HepG2 (cell line): Measurements from ENCODE around the gene GRM5. TPM values are rescaled to one million over a fixed set of nuclear protein-coding genes. Genes with fewer than 3 reads are reported as not detected.

ENCODE experiments used
- ATAC-seq: fragments of 200-7000 bp; cut with Tn5 transposase; 3 replicates; pipeline ENCODE4 v1.9.1; 2020; ENCODE audit warnings: mild to moderate bottlenecking, moderate library complexity
- BruUV-seq: library from RNA; stranded (reverse); fragments of 400-500 nt; replicated peaks from 2 replicates; lab custom pipeline; 2021; lab: Mats Ljungman, UMichigan
- CTCF ChIA-PET: fragments of 300-600 bp; formaldehyde crosslinking; extraction: SDS; loops from one replicate; lab custom pipeline; 2021; ENCODE audit warnings: low total read pairs, inconsistent platforms, low intra/inter-chr PET ratio; lab: Yijun Ruan, JAX
- POLR2A ChIA-PET: fragments of 350-600 bp; sonication (Branson Sonifier 250); formaldehyde crosslinking; loops from one replicate; lab custom pipeline; 2020; ENCODE audit warnings: antibody characterized with exemption, inconsistent platforms; lab: Yijun Ruan, JAX
- DNase-seq: peaks from one replicate; pipeline ENCODE4 v3.0.0-alpha.2; 2015; ENCODE audit warnings: low spot score
- FAIRE-seq: peaks from 3 replicates; lab custom pipeline; 2011; peaks lifted over from hg19 to GRCh38; lab: Jason Lieb, UNC
- H2AFZ ChIP-seq: one replicate; pipeline ENCODE4 v1.6.1; 2011; ENCODE audit warnings: low read length, inconsistent platforms
- H3K27ac ChIP-seq: fragments of 300-600 bp; 3 replicates; pipeline ENCODE4 v1.8.0; 2011; ENCODE audit warnings: mixed run types, mild to moderate bottlenecking, mixed read lengths, low read length, inconsistent platforms; ENCODE audit not compliant: insufficient read depth; ENCODE audit errors: extremely low read length
- H3K27me3 ChIP-seq, 2 experiments: fragments of 200-600 bp in 1 of 2; 2 replicates in 1 of 2; 3 replicates in 1 of 2; pipeline versions ENCODE4 v1.6.0 to v1.8.0; 2011; ENCODE audit warnings: low read length in 2 of 2, mild to moderate bottlenecking in 2 of 2, moderate library complexity in 2 of 2, inconsistent platforms in 1 of 2; ENCODE audit not compliant: insufficient read depth in 2 of 2, control insufficient read depth in 1 of 2
- H3K36me3 ChIP-seq, 2 experiments: fragments of 200-600 bp in 1 of 2; replicated peaks in 1 of 2; 2 replicates in 1 of 2; 3 replicates in 1 of 2; pipeline versions ENCODE4 v1.5.1 to v1.8.0; 2011; ENCODE audit warnings: low read length in 2 of 2, inconsistent platforms in 1 of 2; ENCODE audit not compliant: insufficient read depth in 2 of 2, control insufficient read depth in 1 of 2
- H3K4me1 ChIP-seq: 2 replicates; pipeline ENCODE4 v1.5.1; 2012; ENCODE audit warnings: low read length, inconsistent platforms; ENCODE audit not compliant: insufficient read depth
- H3K4me2 ChIP-seq: 2 replicates; pipeline ENCODE4 v1.6.0; 2011; ENCODE audit warnings: low read depth, low read length, inconsistent platforms
- H3K4me3 ChIP-seq, 3 experiments: fragments of 200-600 bp in 1 of 3; sonication (generic), shearing (Covaris generic) in 1 of 3; replicated peaks in 1 of 3; 2 replicates each; pipeline ENCODE4 v1.5.1; 2011 to 2016; ENCODE audit warnings: low read length in 3 of 3, inconsistent platforms in 2 of 3, low read depth in 2 of 3, mild to moderate bottlenecking in 2 of 3, control low read depth in 1 of 3, mixed read lengths in 1 of 3; ENCODE audit not compliant: insufficient read depth in 1 of 3
- H3K79me2 ChIP-seq: one replicate; pipeline ENCODE4 v1.6.1; 2011; ENCODE audit warnings: low read length, inconsistent platforms; ENCODE audit not compliant: insufficient read depth
- H3K9ac ChIP-seq: 2 replicates; pipeline ENCODE4 v1.6.0; 2011; ENCODE audit warnings: mild to moderate bottlenecking, low read depth, low read length, inconsistent platforms; ENCODE audit not compliant: insufficient read depth
- H3K9me3 ChIP-seq: 2 replicates; pipeline ENCODE4 v1.5.1; 2012; ENCODE audit warnings: mild to moderate bottlenecking, low read length
- H4K20me1 ChIP-seq: 2 replicates; pipeline ENCODE4 v1.6.0; 2011; ENCODE audit warnings: inconsistent platforms, mild to moderate bottlenecking, low read length, moderate library complexity; ENCODE audit not compliant: insufficient read depth
- ATF7 ChIP-seq, 2 experiments: fragments of 450-650 bp in 1 of 2; sonication (generic) in 1 of 2; formaldehyde crosslinking in 1 of 2; IDR thresholded peaks; 2 replicates each; pipeline versions ENCODE4 v1.4.0 to v1.6.1; 2016 to 2020; ENCODE audit warnings: antibody characterized with exemption in 1 of 2, mild to moderate bottlenecking in 1 of 2, missing genetic modification reagents in 1 of 2
- BRD4 ChIP-seq: sonication (generic); formaldehyde crosslinking; IDR thresholded peaks from 2 replicates; pipeline ENCODE4 v1.4.0; 2020; ENCODE audit warnings: missing genetic modification reagents
- CEBPB ChIP-seq: IDR thresholded peaks from 2 replicates; pipeline ENCODE4 v1.6.1; 2011; ENCODE audit warnings: low read depth, low read length, improper control_type of control experiment, borderline replicate concordance
- HNF4G ChIP-seq, 2 experiments: sonication (generic) in 1 of 2; formaldehyde crosslinking in 1 of 2; IDR thresholded peaks; 2 replicates each; pipeline versions ENCODE4 v1.4.0 to v1.6.1; 2011 to 2020; ENCODE audit warnings: borderline replicate concordance in 2 of 2, low read depth in 2 of 2, mild to moderate bottlenecking in 2 of 2, low read length in 1 of 2, missing genetic modification reagents in 1 of 2, moderate library complexity in 1 of 2
- KDM4B ChIP-seq: sonication (generic); formaldehyde crosslinking; IDR thresholded peaks from 2 replicates; pipeline ENCODE4 v1.4.0; 2020; ENCODE audit warnings: missing genetic modification reagents
- MTA3 ChIP-seq: sonication (generic); formaldehyde crosslinking; IDR thresholded peaks from 2 replicates; pipeline ENCODE4 v1.4.0; 2020; ENCODE audit warnings: missing genetic modification reagents
- ZNF232 ChIP-seq: sonication (generic); formaldehyde crosslinking; IDR thresholded peaks from 2 replicates; pipeline ENCODE4 v1.4.0; 2020; ENCODE audit warnings: missing genetic modification reagents, borderline replicate concordance
- ZNF546 ChIP-seq: sonication (generic); formaldehyde crosslinking; conservative IDR thresholded peaks from 2 replicates; pipeline ENCODE4 v1.8.1; 2023; ENCODE audit warnings: mild to moderate bottlenecking, missing genetic modification reagents
- ZNF598 ChIP-seq: sonication (generic); formaldehyde crosslinking; IDR thresholded peaks from 2 replicates; pipeline ENCODE4 v1.5.1; 2020; ENCODE audit warnings: mild to moderate bottlenecking, missing genetic modification reagents, borderline replicate concordance
- ZNF605 ChIP-seq: sonication (generic); formaldehyde crosslinking; IDR thresholded peaks from 2 replicates; pipeline ENCODE4 v1.8.0; 2022; ENCODE audit warnings: mild to moderate bottlenecking, missing genetic modification reagents
- ZNF883 ChIP-seq: sonication (generic); formaldehyde crosslinking; IDR thresholded peaks from 2 replicates; pipeline ENCODE4 v1.5.1; 2020; ENCODE audit warnings: mild to moderate bottlenecking, missing genetic modification reagents; ENCODE audit errors: not compliant biosample characterization
- WGBS: methylation state at CpG from one replicate; pipeline ENCODE4 v1.1.6; 2017; ENCODE audit warnings: low lambda C conversion rate; 5-methylcytosine and 5-hydroxymethylcytosine counted together
- in situ Hi-C: cut with HindIII; loops from 2 replicates; pipeline ENCODE4 v1.10.0; 2017; ENCODE audit warnings: low pct_unique_long_range_greater_than_20kb; ENCODE audit not compliant: extremely low pct_ligation_motif_present
- intact Hi-C: fragments of 100-400 bp; cut with micrococcal nuclease; formaldehyde crosslinking; loops from one replicate; pipeline ENCODE4 v1.10.0; 2022; ENCODE audit not compliant: unreplicated experiment
- polyA plus RNA-seq, 8 experiments: library from polyadenylated mRNA; depleted of rRNA in 3 of 8; stranded (reverse) in 7 of 8; unstranded in 1 of 8; fragments of >200 nt; fragmentation: Illumina TruSeq in 4 of 8; extraction: Trizol in 4 of 8; gene quantifications; 2 replicates each; pipeline versions ENCODE4 v1.2.1 to v1.2.3, GENCODE V29; 2011 to 2016; ENCODE audit warnings: low read depth in 4 of 8, missing spikeins in 1 of 8, mixed read lengths in 1 of 8; ENCODE audit not compliant: insufficient read depth in 1 of 8
- total RNA-seq, 5 experiments: library from RNA; depleted of rRNA; stranded (reverse); fragments of >200 nt; fragmentation: Illumina TruSeq; extraction: Trizol; gene quantifications; 2 replicates each; pipeline ENCODE4 v1.2.3, GENCODE V29; 2016; ENCODE audit warnings: low read depth in 1 of 5

The GRM5 gene
- total and polyA plus RNA-seq, 2 of the 13 experiments (the other 11 are each of a cell fraction or from before 2014, with no cell fraction given) = not detected

DNA sequence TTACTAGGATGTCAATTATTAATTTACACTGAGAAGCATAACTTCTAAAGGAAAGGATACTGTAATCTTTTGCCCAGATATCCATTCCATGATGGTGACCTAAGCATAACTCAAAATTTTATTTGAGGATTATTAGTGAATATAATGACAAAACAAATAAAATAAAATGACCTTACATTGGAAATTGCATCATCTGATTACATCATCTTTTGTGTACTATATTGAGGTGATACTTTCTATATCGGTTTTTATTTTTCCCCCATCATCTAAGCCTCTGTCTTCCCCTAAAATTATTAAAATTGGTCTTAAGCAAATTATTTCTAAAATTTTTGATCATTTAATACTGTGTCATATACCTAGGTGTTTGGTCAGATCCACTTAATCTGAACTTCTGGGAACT is 578.1 kb downstream of the GRM5 start:
- Histone ChIP-seq H2AFZ (no peak overlapping the region), H3K4me1 (no peaks in the 10 kb centered on the region), H3K79me2 (no peaks in the 10 kb centered on the region), H4K20me1 (no peaks in the 10 kb centered on the region), H3K36me3 (no peaks in the 10 kb centered on the region), H3K9me3 (no peaks in the 10 kb centered on the region), H3K27ac (no peak overlapping the region), H3K27me3 (no peaks in the 10 kb centered on the region), H3K4me3 (no peak overlapping the region), H3K4me2 (no peak overlapping the region), H3K9ac (no peak overlapping the region)
- 2% methylated on average over 1 of the region's 1 CpG for WGBS
- ATAC-seq = no peak
- TF ChIP-seq ZNF605 (CRISPR knock-in tag) = no peak
- TF ChIP-seq ZNF546 (CRISPR knock-in tag) = no peak
- TF ChIP-seq ZNF598 (CRISPR knock-in tag) = no peak
- TF ChIP-seq CEBPB = 0 out of 2 replicates have a peak, but pooled peaks have one; percentile 14
- no peak for TF ChIP-seq MTA3 (CRISPR knock-in tag)
- TF ChIP-seq KDM4B (CRISPR knock-in tag) = no peak
- TF ChIP-seq ATF7 (IDR thresholded peaks at IDR 0.05) = peak; percentile 86
- no peak for TF ChIP-seq ATF7 (CRISPR knock-in tag; IDR thresholded peaks at IDR 0.05)
- no peak for TF ChIP-seq ZNF883 (CRISPR knock-in tag)
- TF ChIP-seq BRD4 (CRISPR knock-in tag) = no peak
- no peak for TF ChIP-seq ZNF232
- TF ChIP-seq HNF4G (IDR thresholded peaks at IDR 0.05; ENCODE audit: borderline replicate concordance, low read depth, low read length) = no peak
- no peak for TF ChIP-seq HNF4G (CRISPR knock-in tag; IDR thresholded peaks at IDR 0.05; ENCODE audit: borderline replicate concordance, low read depth)
- no TSS peak for BruUV-seq
- in situ Hi-C loops (no loop called here), intact Hi-C loops (loop anchor here (10.0 kb wide), 1 partner anchor 397 kb away; no protein-coding TSS in a partner anchor)
- FAIRE-seq = no peak
- POLR2A ChIA-PET = no interaction called here
- CTCF ChIA-PET = no interaction called here
- no peak for DNase-seq
